SK-N-SH treated with all-trans-retinoic acid at 6 μM for 48 hours (cell line): ENCODE measurements around the gene ZNF385B.

Source experiments
- CSDC2 ChIP-seq: fragments of 250-450 bp; sonication (Bioruptor Pico); IDR thresholded peaks from 2 replicates; pipeline ENCODE4 v1.5.0; 2020; ENCODE audit warnings: mild to moderate bottlenecking, moderate library complexity
- ESRRG ChIP-seq: fragments of 250-450 bp; sonication (Bioruptor Pico); IDR thresholded peaks from 2 replicates; pipeline ENCODE4 v1.6.1; 2021; ENCODE audit warnings: mild to moderate bottlenecking
- ISL1 ChIP-seq: fragments of 250-450 bp; sonication (Bioruptor Pico); IDR thresholded peaks from 2 replicates; pipeline ENCODE4 v2.1.2; 2022; ENCODE audit warnings: mild to moderate bottlenecking, moderate library complexity
- PATZ1 ChIP-seq: fragments of 250-450 bp; sonication (Bioruptor Pico); IDR thresholded peaks from 2 replicates; pipeline ENCODE4 v1.8.0; 2020; ENCODE audit warnings: mild to moderate bottlenecking, moderate library complexity, borderline replicate concordance
- POU6F1 ChIP-seq: fragments of 250-450 bp; sonication (Bioruptor Pico); IDR thresholded peaks from 2 replicates; pipeline ENCODE4 v1.8.0; 2021; ENCODE audit warnings: low read depth, mild to moderate bottlenecking, moderate library complexity, borderline replicate concordance
- RARB ChIP-seq: fragments of 250-450 bp; sonication (Bioruptor Pico); IDR thresholded peaks from 2 replicates; pipeline ENCODE4 v1.8.0; 2021; ENCODE audit warnings: mild to moderate bottlenecking, moderate library complexity
- TSHZ2 ChIP-seq: fragments of 250-450 bp; sonication (Bioruptor Pico); IDR thresholded peaks from 2 replicates; pipeline ENCODE4 v1.5.0; 2020; ENCODE audit warnings: mild to moderate bottlenecking, moderate library complexity
- ZC3H10 ChIP-seq: fragments of 250-450 bp; sonication (Bioruptor Pico); IDR thresholded peaks from 2 replicates; pipeline ENCODE4 v1.5.1; 2021; ENCODE audit warnings: mild to moderate bottlenecking, moderate library complexity
- ZFP3 ChIP-seq: fragments of 250-450 bp; sonication (Bioruptor Pico); IDR thresholded peaks from 2 replicates; pipeline ENCODE4 v1.5.0; 2020; ENCODE audit warnings: mild to moderate bottlenecking, moderate library complexity
- ZFP30 ChIP-seq: fragments of 450-650 bp; formaldehyde crosslinking; IDR thresholded peaks from 2 replicates; pipeline ENCODE4 v1.5.0; 2022; ENCODE audit warnings: mild to moderate bottlenecking, moderate library complexity
- ZNF565 ChIP-seq: fragments of 450-650 bp; formaldehyde crosslinking; conservative IDR thresholded peaks from 2 replicates; pipeline ENCODE4 v1.5.0; 2020; ENCODE audit warnings: low read depth, mild to moderate bottlenecking, moderate library complexity
- ZNF70 ChIP-seq: fragments of 450-650 bp; formaldehyde crosslinking; IDR thresholded peaks from 2 replicates; pipeline ENCODE4 v1.5.0; 2020; ENCODE audit warnings: mild to moderate bottlenecking, moderate library complexity
- ZNF8 ChIP-seq: fragments of 450-650 bp; formaldehyde crosslinking; IDR thresholded peaks from 2 replicates; pipeline ENCODE4 v1.5.0; 2020; ENCODE audit warnings: mild to moderate bottlenecking, moderate library complexity

GRCh38 chr2:179545024-179545423 is 316.4 kb downstream of the ZNF385B start:
- TF ChIP-seq PATZ1 (CRISPR knock-in tag) (no peak), RARB (no peak), ZFP30 (CRISPR knock-in tag) (no peak), ZC3H10 (no peak), POU6F1 (CRISPR knock-in tag) (no peak), ZFP3 (CRISPR knock-in tag) (no peak), TSHZ2 (CRISPR knock-in tag) (no peak), ZNF70 (CRISPR knock-in tag) (no peak), ISL1 (CRISPR knock-in tag) (no peak), ZNF8 (no peak), ZNF565 (CRISPR knock-in tag) (no peak), CSDC2 (no peak), ESRRG (CRISPR knock-in tag) (no peak)
